H1 (cell line): ENCODE results near the gene MAPKAP1. TPM values are rescaled to one million over a fixed set of nuclear protein-coding genes. Genes with fewer than 3 reads are reported as not detected.

Experiments
- EZH2 ChIP-seq: fragments of 200-600 bp; sonication (generic); IDR thresholded peaks from 2 replicates; pipeline ENCODE4 v1.7.1; 2012; ENCODE audit warnings: low read depth, mild to moderate bottlenecking, moderate library complexity, low read length, inconsistent platforms; ENCODE audit not compliant: severe bottlenecking
- SUZ12 ChIP-seq: fragments of 200-600 bp; sonication (generic); IDR thresholded peaks from 2 replicates; pipeline ENCODE4 v1.6.1; 2012; ENCODE audit warnings: mild to moderate bottlenecking, inconsistent platforms, low read length, moderate library complexity, mixed read lengths
- TEAD4 ChIP-seq: IDR thresholded peaks from 2 replicates; pipeline ENCODE4 v1.6.1; 2012; ENCODE audit warnings: low read depth, low read length, inconsistent platforms, mixed read lengths
- polyA plus RNA-seq, 7 experiments: library from polyadenylated mRNA; depleted of rRNA in 3 of 7; stranded (reverse) in 5 of 7; unstranded in 2 of 7; fragments of >200 nt in 5 of 7; fragments of 200-250 nt in 2 of 7; gene quantifications; 1 replicate in 5 of 7; 2 replicates in 1 of 7; 4 replicates in 1 of 7; pipeline versions ENCODE4 v1.2.1 to v1.2.3, GENCODE V29; 2011 to 2013; ENCODE audit warnings: missing spikeins in 2 of 7, mixed read lengths in 2 of 7
- total RNA-seq: library from RNA; stranded (reverse); fragmentation: NEBNext Ultra II Directional; extraction: Animal tissue kit (Norgen Biotek cat#: 25700); gene quantifications from 2 replicates; pipeline ENCODE4 v1.2.1, GENCODE V29; 2021
- TF ChIP-seq, protein P1 (sequence below): fragments of 300-600 bp; sonication (generic); IDR thresholded peaks from 2 replicates; pipeline ENCODE4 v1.7.1; 2012; ENCODE audit warnings: low read length, moderate library complexity, mild to moderate bottlenecking, inconsistent platforms; ENCODE audit not compliant: insufficient replicate concordance
- TF ChIP-seq, protein P2 (sequence below): IDR thresholded peaks from 2 replicates; pipeline ENCODE4 v1.6.1; 2012; ENCODE audit warnings: inconsistent platforms

Gene MAPKAP1
- total and polyA plus RNA-seq, 2 of the 8 experiments (the other 6 are each of a cell fraction or from before 2014, with no cell fraction given): 79.2 to 140 TPM

DNA sequence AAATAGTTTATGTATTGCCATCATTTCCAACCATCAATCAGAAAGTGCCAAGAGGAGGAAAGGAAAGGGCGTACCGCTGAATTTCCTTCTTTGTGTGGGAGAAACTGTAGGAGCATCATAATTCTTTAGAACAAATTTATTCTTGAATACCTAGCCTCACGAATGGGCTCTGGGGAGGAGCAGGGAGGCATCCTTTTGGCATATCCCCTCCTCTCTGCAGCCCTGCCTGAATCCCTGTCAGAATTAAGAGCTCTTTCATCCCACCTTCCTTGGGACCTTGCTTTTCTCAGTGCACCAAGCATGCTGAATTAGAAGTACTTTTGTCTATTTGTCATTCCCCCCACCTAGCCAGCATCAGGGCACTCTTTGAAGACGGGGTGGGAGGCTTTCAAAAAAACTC lies 189.4 kb downstream of the MAPKAP1 start (continued):
- TF ChIP-seq, protein P1, sequence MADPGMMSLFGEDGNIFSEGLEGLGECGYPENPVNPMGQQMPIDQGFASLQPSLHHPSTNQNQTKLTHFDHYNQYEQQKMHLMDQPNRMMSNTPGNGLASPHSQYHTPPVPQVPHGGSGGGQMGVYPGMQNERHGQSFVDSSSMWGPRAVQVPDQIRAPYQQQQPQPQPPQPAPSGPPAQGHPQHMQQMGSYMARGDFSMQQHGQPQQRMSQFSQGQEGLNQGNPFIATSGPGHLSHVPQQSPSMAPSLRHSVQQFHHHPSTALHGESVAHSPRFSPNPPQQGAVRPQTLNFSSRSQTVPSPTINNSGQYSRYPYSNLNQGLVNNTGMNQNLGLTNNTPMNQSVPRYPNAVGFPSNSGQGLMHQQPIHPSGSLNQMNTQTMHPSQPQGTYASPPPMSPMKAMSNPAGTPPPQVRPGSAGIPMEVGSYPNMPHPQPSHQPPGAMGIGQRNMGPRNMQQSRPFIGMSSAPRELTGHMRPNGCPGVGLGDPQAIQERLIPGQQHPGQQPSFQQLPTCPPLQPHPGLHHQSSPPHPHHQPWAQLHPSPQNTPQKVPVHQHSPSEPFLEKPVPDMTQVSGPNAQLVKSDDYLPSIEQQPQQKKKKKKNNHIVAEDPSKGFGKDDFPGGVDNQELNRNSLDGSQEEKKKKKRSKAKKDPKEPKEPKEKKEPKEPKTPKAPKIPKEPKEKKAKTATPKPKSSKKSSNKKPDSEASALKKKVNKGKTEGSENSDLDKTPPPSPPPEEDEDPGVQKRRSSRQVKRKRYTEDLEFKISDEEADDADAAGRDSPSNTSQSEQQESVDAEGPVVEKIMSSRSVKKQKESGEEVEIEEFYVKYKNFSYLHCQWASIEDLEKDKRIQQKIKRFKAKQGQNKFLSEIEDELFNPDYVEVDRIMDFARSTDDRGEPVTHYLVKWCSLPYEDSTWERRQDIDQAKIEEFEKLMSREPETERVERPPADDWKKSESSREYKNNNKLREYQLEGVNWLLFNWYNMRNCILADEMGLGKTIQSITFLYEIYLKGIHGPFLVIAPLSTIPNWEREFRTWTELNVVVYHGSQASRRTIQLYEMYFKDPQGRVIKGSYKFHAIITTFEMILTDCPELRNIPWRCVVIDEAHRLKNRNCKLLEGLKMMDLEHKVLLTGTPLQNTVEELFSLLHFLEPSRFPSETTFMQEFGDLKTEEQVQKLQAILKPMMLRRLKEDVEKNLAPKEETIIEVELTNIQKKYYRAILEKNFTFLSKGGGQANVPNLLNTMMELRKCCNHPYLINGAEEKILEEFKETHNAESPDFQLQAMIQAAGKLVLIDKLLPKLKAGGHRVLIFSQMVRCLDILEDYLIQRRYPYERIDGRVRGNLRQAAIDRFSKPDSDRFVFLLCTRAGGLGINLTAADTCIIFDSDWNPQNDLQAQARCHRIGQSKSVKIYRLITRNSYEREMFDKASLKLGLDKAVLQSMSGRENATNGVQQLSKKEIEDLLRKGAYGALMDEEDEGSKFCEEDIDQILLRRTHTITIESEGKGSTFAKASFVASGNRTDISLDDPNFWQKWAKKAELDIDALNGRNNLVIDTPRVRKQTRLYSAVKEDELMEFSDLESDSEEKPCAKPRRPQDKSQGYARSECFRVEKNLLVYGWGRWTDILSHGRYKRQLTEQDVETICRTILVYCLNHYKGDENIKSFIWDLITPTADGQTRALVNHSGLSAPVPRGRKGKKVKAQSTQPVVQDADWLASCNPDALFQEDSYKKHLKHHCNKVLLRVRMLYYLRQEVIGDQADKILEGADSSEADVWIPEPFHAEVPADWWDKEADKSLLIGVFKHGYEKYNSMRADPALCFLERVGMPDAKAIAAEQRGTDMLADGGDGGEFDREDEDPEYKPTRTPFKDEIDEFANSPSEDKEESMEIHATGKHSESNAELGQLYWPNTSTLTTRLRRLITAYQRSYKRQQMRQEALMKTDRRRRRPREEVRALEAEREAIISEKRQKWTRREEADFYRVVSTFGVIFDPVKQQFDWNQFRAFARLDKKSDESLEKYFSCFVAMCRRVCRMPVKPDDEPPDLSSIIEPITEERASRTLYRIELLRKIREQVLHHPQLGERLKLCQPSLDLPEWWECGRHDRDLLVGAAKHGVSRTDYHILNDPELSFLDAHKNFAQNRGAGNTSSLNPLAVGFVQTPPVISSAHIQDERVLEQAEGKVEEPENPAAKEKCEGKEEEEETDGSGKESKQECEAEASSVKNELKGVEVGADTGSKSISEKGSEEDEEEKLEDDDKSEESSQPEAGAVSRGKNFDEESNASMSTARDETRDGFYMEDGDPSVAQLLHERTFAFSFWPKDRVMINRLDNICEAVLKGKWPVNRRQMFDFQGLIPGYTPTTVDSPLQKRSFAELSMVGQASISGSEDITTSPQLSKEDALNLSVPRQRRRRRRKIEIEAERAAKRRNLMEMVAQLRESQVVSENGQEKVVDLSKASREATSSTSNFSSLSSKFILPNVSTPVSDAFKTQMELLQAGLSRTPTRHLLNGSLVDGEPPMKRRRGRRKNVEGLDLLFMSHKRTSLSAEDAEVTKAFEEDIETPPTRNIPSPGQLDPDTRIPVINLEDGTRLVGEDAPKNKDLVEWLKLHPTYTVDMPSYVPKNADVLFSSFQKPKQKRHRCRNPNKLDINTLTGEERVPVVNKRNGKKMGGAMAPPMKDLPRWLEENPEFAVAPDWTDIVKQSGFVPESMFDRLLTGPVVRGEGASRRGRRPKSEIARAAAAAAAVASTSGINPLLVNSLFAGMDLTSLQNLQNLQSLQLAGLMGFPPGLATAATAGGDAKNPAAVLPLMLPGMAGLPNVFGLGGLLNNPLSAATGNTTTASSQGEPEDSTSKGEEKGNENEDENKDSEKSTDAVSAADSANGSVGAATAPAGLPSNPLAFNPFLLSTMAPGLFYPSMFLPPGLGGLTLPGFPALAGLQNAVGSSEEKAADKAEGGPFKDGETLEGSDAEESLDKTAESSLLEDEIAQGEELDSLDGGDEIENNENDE: no peak
- TF ChIP-seq, protein P2, sequence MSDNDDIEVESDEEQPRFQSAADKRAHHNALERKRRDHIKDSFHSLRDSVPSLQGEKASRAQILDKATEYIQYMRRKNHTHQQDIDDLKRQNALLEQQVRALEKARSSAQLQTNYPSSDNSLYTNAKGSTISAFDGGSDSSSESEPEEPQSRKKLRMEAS: no peak
- no peak for TF ChIP-seq SUZ12
- no peak for TF ChIP-seq EZH2
- TF ChIP-seq TEAD4: no peak
- TF ChIP-seq, all 59 proteins: peak for 0
